Ishikawa (cell line): Measurements from ENCODE around the gene ABCC8.

Experiments used
- CEBPB ChIP-seq: IDR thresholded peaks from 2 replicates; pipeline ENCODE4 v1.6.1; 2012
- CREB1 ChIP-seq: IDR thresholded peaks from 2 replicates; pipeline ENCODE4 v1.6.1; 2012; ENCODE audit warnings: low read depth
- EP300 ChIP-seq: IDR thresholded peaks from 2 replicates; pipeline ENCODE4 v1.6.1; 2012; ENCODE audit warnings: borderline replicate concordance
- MAX ChIP-seq: IDR thresholded peaks from 2 replicates; pipeline ENCODE4 v1.6.1; 2012
- NFIC ChIP-seq: IDR thresholded peaks from 2 replicates; pipeline ENCODE4 v1.6.1; 2012
- REST ChIP-seq: IDR thresholded peaks from 2 replicates; pipeline ENCODE4 v1.6.1; 2012; ENCODE audit warnings: low read depth, mild to moderate bottlenecking
- TEAD4 ChIP-seq: IDR thresholded peaks from 2 replicates; pipeline ENCODE4 v1.6.1; 2012
- YY1 ChIP-seq: IDR thresholded peaks from 2 replicates; pipeline ENCODE4 v1.6.1; 2012; ENCODE audit warnings: low read depth

- no peak for TF ChIP-seq YY1
- no peak for TF ChIP-seq REST
- no peak for TF ChIP-seq CEBPB
- no peak for TF ChIP-seq MAX
- TF ChIP-seq EP300, result no peak
- TF ChIP-seq CREB1, result no peak
- no peak for TF ChIP-seq TEAD4
- TF ChIP-seq NFIC, result no peak
Observed at GRCh38 chr11:17393472-17393871, 83.2 kb downstream of the ABCC8 start.
